OCI-LY7 (cell line): ENCODE data around the gene DNAJB7. TPM values are rescaled to one million over a fixed set of nuclear protein-coding genes. Genes with fewer than 3 reads are reported as not detected.
A peak's percentile ranks its signal among the peaks of the same experiment; 100 is the strongest.

Experiments
- BruUV-seq: library from RNA; stranded (reverse); fragments of 400-500 nt; replicated peaks from 2 replicates; lab custom pipeline; 2021; lab: Mats Ljungman, UMichigan
- CTCF ChIA-PET: fragments of 300-600 bp; sonication (Branson Sonifier 250); formaldehyde crosslinking; loops from one replicate; lab custom pipeline; 2022; ENCODE audit warnings: antibody characterized with exemption; ENCODE audit not compliant: unreplicated experiment; lab: Charles Lee
- POLR2A ChIA-PET: fragments of 300-600 bp; sonication (Branson Sonifier 250); formaldehyde crosslinking; loops from one replicate; lab custom pipeline; 2022; ENCODE audit warnings: antibody characterized with exemption; lab: Charles Lee
- DNase-seq: peaks from one replicate; pipeline ENCODE4 v3.0.0-alpha.2; 2015; ENCODE audit warnings: low spot score
- H2AFZ ChIP-seq: fragments of 200-600 bp; sonication (generic), shearing (Covaris generic); 2 replicates; pipeline ENCODE4 v1.6.1; 2014; ENCODE audit warnings: mild to moderate bottlenecking, antibody characterized with exemption, low read length, moderate library complexity
- H3K27ac ChIP-seq: fragments of 200-600 bp; sonication (generic); 2 replicates; pipeline ENCODE4 v1.5.1; 2014; ENCODE audit warnings: mixed run types, low read depth, mild to moderate bottlenecking, moderate library complexity, low read length, inconsistent platforms; ENCODE audit not compliant: poor library complexity, severe bottlenecking
- H3K36me3 ChIP-seq: fragments of 200-600 bp; sonication (generic); 2 replicates; pipeline ENCODE4 v1.6.1; 2014; ENCODE audit warnings: mild to moderate bottlenecking, antibody characterized with exemption, low read length, moderate library complexity, mixed read lengths; ENCODE audit not compliant: insufficient read depth
- H3K4me1 ChIP-seq: fragments of 200-600 bp; sonication (generic); 2 replicates; pipeline ENCODE4 v1.5.1; 2014; ENCODE audit warnings: mild to moderate bottlenecking, low read length; ENCODE audit not compliant: insufficient read depth, poor library complexity, severe bottlenecking
- H3K4me2 ChIP-seq: fragments of 200-600 bp; sonication (generic); 2 replicates; pipeline ENCODE4 v1.6.1; 2014; ENCODE audit warnings: mild to moderate bottlenecking, low read length
- H3K4me3 ChIP-seq: fragments of 200-600 bp; sonication (generic); 2 replicates; pipeline ENCODE4 v1.5.1; 2014; ENCODE audit warnings: mild to moderate bottlenecking, low read depth, low read length; ENCODE audit not compliant: poor library complexity, severe bottlenecking
- H3K79me2 ChIP-seq: fragments of 200-600 bp; sonication (generic); 2 replicates; pipeline ENCODE4 v1.6.1; 2016; ENCODE audit warnings: low read depth, mild to moderate bottlenecking, low read length, moderate library complexity, mixed read lengths; ENCODE audit not compliant: insufficient read depth
- H3K9me2 ChIP-seq: fragments of 200-600 bp; sonication (generic); 2 replicates; pipeline ENCODE4 v1.6.1; 2016; ENCODE audit warnings: mild to moderate bottlenecking, low read length, mixed read lengths; ENCODE audit not compliant: insufficient read depth
- H3K9me3 ChIP-seq: fragments of 200-600 bp; sonication (generic); 2 replicates; pipeline ENCODE4 v1.6.1; 2014; ENCODE audit warnings: mild to moderate bottlenecking, mixed run types, low read length, mixed read lengths
- H4K20me1 ChIP-seq: fragments of 200-600 bp; sonication (generic); 2 replicates; pipeline ENCODE4 v1.6.1; 2014; ENCODE audit warnings: mild to moderate bottlenecking, antibody characterized with exemption, low read length, moderate library complexity, mixed read lengths; ENCODE audit not compliant: insufficient read depth
- EZH2phosphoT487 ChIP-seq: fragments of 200-600 bp; sonication (generic); IDR thresholded peaks from 2 replicates; pipeline ENCODE4 v1.6.1; 2018; ENCODE audit warnings: low read depth, borderline replicate concordance, mild to moderate bottlenecking, mixed run types, antibody characterized with exemption, low read length, moderate library complexity, mixed read lengths
- intact Hi-C: fragments of 100-400 bp; cut with micrococcal nuclease; formaldehyde crosslinking; loops from one replicate; pipeline ENCODE4 v1.10.0; 2022; ENCODE audit not compliant: unreplicated experiment
- total RNA-seq, 2 experiments: library from RNA; depleted of rRNA in 1 of 2; stranded (reverse); fragments of >200 nt in 1 of 2; shearing (Covaris generic) in 1 of 2; gene quantifications; 2 replicates each; pipeline ENCODE4 v1.2.3, GENCODE V29; 2014 to 2022
- TF ChIP-seq, protein P1 (sequence below): fragments of 200-600 bp; sonication (generic); conservative IDR thresholded peaks from 2 replicates; pipeline ENCODE4 v1.5.1; 2014; ENCODE audit warnings: mild to moderate bottlenecking, antibody characterized with exemption, low read length, moderate library complexity, mixed read lengths

The DNAJB7 gene
- total RNA-seq, 2 experiments from 2014 or later = not detected

DNA sequence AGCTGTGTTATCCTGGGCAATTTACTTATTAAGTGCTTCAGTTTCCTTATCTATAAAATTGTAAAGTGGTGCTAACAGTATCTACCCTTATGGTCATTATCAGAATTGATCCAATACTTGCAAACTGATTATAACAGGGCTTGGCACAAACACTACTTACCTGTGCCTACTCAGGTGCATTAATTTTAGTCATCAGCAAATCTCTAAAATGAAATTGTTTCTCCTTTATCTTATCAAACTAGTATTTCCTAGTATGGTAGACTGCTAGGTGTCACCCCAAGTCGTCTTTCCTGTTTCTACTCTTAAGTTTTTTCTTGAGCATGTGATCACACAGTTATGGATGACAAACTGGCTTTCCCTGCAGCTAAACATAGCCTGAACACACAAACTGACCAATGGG, 38.5 kb downstream of the DNAJB7 start:
- no peak overlapping the region for H2AFZ ChIP-seq
- peaks cover 7% of the 10 kb centered on the region; the same call in 1 of the 2 replicates for H3K79me2 ChIP-seq
- no peaks in the 10 kb centered on the region for H4K20me1 ChIP-seq
- H3K27ac ChIP-seq = peak overlapping the region; percentile 7
- no peak for DNase-seq
- no peaks in the 10 kb centered on the region for H3K9me2 ChIP-seq
- CTCF ChIA-PET = no interaction called here
- POLR2A ChIA-PET = interaction anchor here (0.6 kb wide), 1 partner anchor 28 kb away, joined by 3 read pairs; no protein-coding TSS in a partner anchor
- no peak overlapping the region for H3K4me3 ChIP-seq
- intact Hi-C loops = no loop called here
- BruUV-seq = no TSS peak
- no peak for TF ChIP-seq EZH2phosphoT487
- TF ChIP-seq, protein P1, sequence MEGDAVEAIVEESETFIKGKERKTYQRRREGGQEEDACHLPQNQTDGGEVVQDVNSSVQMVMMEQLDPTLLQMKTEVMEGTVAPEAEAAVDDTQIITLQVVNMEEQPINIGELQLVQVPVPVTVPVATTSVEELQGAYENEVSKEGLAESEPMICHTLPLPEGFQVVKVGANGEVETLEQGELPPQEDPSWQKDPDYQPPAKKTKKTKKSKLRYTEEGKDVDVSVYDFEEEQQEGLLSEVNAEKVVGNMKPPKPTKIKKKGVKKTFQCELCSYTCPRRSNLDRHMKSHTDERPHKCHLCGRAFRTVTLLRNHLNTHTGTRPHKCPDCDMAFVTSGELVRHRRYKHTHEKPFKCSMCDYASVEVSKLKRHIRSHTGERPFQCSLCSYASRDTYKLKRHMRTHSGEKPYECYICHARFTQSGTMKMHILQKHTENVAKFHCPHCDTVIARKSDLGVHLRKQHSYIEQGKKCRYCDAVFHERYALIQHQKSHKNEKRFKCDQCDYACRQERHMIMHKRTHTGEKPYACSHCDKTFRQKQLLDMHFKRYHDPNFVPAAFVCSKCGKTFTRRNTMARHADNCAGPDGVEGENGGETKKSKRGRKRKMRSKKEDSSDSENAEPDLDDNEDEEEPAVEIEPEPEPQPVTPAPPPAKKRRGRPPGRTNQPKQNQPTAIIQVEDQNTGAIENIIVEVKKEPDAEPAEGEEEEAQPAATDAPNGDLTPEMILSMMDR = no peak
- H3K4me2 ChIP-seq = no peak overlapping the region
- peaks cover 20% of the 10 kb centered on the region for H3K4me1 ChIP-seq
- H3K9me3 ChIP-seq = no peaks in the 10 kb centered on the region
- peaks cover 58% of the 10 kb centered on the region for H3K36me3 ChIP-seq

DNA sequence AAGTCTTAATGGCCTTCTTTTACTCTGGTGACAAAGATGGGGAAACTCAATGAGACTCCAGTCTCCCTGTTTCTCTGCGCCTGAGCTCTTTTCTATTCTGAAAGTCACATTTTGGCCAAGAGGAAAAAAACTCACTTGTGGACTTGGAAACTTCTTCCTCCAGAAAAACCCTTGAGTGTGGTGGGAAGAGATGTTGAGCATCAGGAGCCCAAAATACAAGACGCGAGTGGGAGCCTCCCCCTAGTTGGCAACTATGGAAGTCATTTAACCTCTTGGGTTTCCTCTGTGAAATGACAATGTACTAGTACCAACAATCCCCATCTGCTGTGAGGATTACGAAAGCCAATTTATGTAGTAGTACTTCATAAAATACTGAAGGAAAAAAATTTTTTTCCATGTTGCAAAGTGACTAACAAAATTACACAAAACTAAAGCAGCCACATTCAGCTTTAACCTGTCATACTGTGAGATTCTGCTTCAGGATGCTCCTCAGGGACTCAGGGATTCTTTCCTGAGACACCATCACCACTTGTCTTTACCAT, 42.2 kb downstream of the DNAJB7 start:
- Histone ChIP-seq H3K4me1 (peaks cover 38% of the 10 kb centered on the region), H3K36me3 (peaks cover 36% of the 10 kb centered on the region), H3K9me3 (no peaks in the 10 kb centered on the region), H3K4me2 (peak overlapping the region; percentile 96), H3K4me3 (peak overlapping the region; percentile 96), H4K20me1 (no peaks in the 10 kb centered on the region), H3K79me2 (peaks cover 40% of the 10 kb centered on the region), H2AFZ (peak overlapping the region; percentile 98), H3K27ac (peak overlapping the region; percentile 39), H3K9me2 (no peaks in the 10 kb centered on the region)
- ChIA-PET CTCF (no interaction called here), POLR2A (interaction anchor here (0.9 kb wide), 1 partner anchor 35 kb away, joined by 3 read pairs; no protein-coding TSS in a partner anchor)
- TSS peak; percentile 90 for BruUV-seq
- TF ChIP-seq, protein P1 = 0 out of 2 replicates have a peak, but pooled peaks have one; percentile 13
- no peak for TF ChIP-seq EZH2phosphoT487
- DNase-seq = peak; percentile 24
- intact Hi-C loops = loop anchor here (2.0 kb wide), 1 partner anchor 37 kb away; the partner anchor contains the start of genes ST13 and XPNPEP3
